Keratinocyte (primary cell): ENCODE data around the gene ZEB2.

Experiments used
- CTCF ChIP-seq, 3 experiments: IDR thresholded peaks in 1 of 3; conservative IDR thresholded peaks in 1 of 3; optimal IDR thresholded peaks in 1 of 3; 2 replicates in 2 of 3; 3 replicates in 1 of 3; pipeline versions ENCODE3 to v1.5.1; 2011; ENCODE audit warnings: low read length in 3 of 3, mild to moderate bottlenecking in 3 of 3, moderate library complexity in 2 of 3, control low read depth in 1 of 3, inconsistent platforms in 1 of 3; ENCODE audit not compliant: insufficient read depth in 2 of 3; ENCODE audit errors: extremely low read depth in 1 of 3
- EZH2 ChIP-seq: IDR thresholded peaks from one replicate; pipeline ENCODE4 v1.6.1; 2012; ENCODE audit warnings: inconsistent platforms, mild to moderate bottlenecking, low read length, moderate library complexity

- TF ChIP-seq CTCF (optimal IDR thresholded peaks at IDR 0.05 in 1 of 3, IDR thresholded peaks at IDR 0.05 in 1 of 3, conservative IDR thresholded peaks at IDR 0.05 in 1 of 3; ENCODE audit: extremely low read depth in 1 of 3, insufficient read depth in 2 of 3, low read length in 3 of 3) = no peak
- TF ChIP-seq EZH2 = no peak
Measured at GRCh38 chr2:144496977-144497598, 22.8 kb downstream of the ZEB2 start.
